Measurements from ENCODE around the gene SEZ6. TPM values are rescaled to one million over a fixed set of nuclear protein-coding genes. Genes with fewer than 3 reads are reported as not detected.
A peak's percentile ranks its signal among the peaks of the same experiment; 100 is the strongest.

SEZ6 gene, protein sequence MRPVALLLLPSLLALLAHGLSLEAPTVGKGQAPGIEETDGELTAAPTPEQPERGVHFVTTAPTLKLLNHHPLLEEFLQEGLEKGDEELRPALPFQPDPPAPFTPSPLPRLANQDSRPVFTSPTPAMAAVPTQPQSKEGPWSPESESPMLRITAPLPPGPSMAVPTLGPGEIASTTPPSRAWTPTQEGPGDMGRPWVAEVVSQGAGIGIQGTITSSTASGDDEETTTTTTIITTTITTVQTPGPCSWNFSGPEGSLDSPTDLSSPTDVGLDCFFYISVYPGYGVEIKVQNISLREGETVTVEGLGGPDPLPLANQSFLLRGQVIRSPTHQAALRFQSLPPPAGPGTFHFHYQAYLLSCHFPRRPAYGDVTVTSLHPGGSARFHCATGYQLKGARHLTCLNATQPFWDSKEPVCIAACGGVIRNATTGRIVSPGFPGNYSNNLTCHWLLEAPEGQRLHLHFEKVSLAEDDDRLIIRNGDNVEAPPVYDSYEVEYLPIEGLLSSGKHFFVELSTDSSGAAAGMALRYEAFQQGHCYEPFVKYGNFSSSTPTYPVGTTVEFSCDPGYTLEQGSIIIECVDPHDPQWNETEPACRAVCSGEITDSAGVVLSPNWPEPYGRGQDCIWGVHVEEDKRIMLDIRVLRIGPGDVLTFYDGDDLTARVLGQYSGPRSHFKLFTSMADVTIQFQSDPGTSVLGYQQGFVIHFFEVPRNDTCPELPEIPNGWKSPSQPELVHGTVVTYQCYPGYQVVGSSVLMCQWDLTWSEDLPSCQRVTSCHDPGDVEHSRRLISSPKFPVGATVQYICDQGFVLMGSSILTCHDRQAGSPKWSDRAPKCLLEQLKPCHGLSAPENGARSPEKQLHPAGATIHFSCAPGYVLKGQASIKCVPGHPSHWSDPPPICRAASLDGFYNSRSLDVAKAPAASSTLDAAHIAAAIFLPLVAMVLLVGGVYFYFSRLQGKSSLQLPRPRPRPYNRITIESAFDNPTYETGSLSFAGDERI
- 0.04 TPM for polyA plus RNA-seq (2013, experiment 1 of 2)
- polyA plus RNA-seq (2013, experiment 2 of 2), result 0.04 TPM

DNA sequence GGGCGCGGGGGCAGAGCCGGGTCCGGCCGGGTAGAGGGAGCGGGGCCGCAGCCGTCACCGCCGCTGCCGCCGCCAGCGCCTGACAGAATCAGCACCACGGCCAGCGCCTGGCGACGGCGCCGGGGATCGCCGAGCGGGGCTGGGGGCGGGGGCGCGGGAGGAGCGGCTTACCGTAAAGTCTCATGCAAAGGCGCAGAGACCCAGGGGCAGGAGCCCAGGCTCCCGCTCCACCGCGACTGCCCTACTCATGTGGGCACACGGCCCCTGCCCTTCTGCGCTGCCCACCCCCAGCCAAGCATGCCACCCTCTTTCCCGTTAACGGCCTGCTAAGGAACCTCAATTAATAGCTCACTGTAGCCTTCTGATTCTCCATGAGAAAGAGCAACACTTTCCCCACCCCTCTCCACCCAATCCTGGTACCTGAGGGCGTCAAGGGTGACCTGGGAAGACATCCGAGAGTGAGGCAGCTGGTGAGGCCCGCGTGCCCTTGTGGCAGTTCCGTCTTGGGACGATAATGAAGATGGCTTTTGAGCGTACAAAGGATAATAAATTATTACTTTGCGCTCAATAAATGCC lies at the start of gene SEZ6:
SEZ6 (minus strand) TSS at position 98 of the 576 bp plus-strand sequence. CDS start 164 bp downstream, outside the sequence.
- peak; percentile 84 for DNase-seq (ENCODE audit: low spot score)
- Histone ChIP-seq H2BK5ac (ENCODE audit: low read length) (no peak within 1 kb of the TSS), H3K18ac (ENCODE audit: low read length) (no peak within 1 kb of the TSS), H4K8ac (ENCODE audit: low read depth, low read length) (no peak within 1 kb of the TSS), H3K23ac (ENCODE audit: low read depth, low read length, poor library complexity) (no peak within 1 kb of the TSS), H3K27me3 (ENCODE audit: control insufficient read depth in 3 of 3, insufficient read depth in 3 of 3, low read depth in 1 of 3, low read length in 3 of 3) (peaks cover 10 to 56% (median 28%) of the 10 kb centered on the region in 3 experiments), H3K4ac (ENCODE audit: low read length) (no peak within 1 kb of the TSS), H2BK12ac (ENCODE audit: low read length) (no peak within 1 kb of the TSS), H2BK120ac (ENCODE audit: low read depth, low read length) (no peak within 1 kb of the TSS), H2AK5ac (ENCODE audit: low read depth, low read length) (no peak within 1 kb of the TSS), H3K9me3 (replicated peaks in 1 of 2; ENCODE audit: control insufficient read depth in 2 of 2, insufficient read depth in 1 of 2, low read depth in 1 of 2, low read length in 2 of 2) (no peaks in the 10 kb centered on the region), H3K36me3 (replicated peaks in 1 of 2; ENCODE audit: control insufficient read depth in 2 of 2, insufficient read depth in 2 of 2, low read length in 2 of 2) (no peaks in the 10 kb centered on the region), H3K4me1 (ENCODE audit: control insufficient read depth in 2 of 2, insufficient read depth in 1 of 2, low read depth in 1 of 2, low read length in 2 of 2) (peaks cover 5 to 13% of the 10 kb centered on the region in 2 donors), H3K27ac (replicated peaks; ENCODE audit: low read length) (no peak within 1 kb of the TSS), H3K4me2 (ENCODE audit: insufficient read depth, low read length, poor library complexity, severe bottlenecking) (peak within 1 kb of the TSS; percentile 50), H3K79me1 (ENCODE audit: low read depth, low read length) (no peaks in the 10 kb centered on the region), H3K4me3 (ENCODE audit: low read length in 2 of 2) (peak within 1 kb of the TSS in 1 of 2 donors; percentile 29), H2AFZ (ENCODE audit: low read length) (peak within 1 kb of the TSS; percentile 75), H3K9ac (ENCODE audit: low read depth, low read length, poor library complexity) (no peak within 1 kb of the TSS), H2BK15ac (ENCODE audit: low read length) (no peak within 1 kb of the TSS), H3K14ac (ENCODE audit: low read length) (no peak within 1 kb of the TSS), H4K91ac (ENCODE audit: low read depth, low read length, poor library complexity) (no peak within 1 kb of the TSS)
- no CpG with 5 or more reads among the region's 43 CpGs for WGBS, 2 donors (ENCODE audit: extremely low coverage in 2 of 2, insufficient read length in 2 of 2, insufficient replicate concordance in 1 of 2)

DNA sequence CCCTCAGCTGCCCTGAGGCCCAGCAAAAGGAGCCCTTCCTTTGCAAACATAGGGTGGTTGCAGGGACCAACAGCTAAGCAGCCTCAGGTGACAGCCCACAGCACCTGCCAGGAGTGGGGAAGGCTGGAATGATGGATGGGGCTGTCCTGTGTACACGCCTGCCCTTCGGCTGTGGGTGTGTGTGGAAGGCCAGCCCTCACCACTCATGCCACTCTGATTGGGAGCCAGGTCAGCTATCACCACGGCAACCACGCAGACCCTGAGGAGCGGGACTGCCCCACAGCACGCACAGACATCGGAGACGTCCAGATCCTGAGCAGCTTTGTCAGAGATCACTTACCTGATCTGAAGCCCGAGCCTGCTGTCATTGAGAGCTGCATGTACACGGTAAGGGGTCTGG lies 49.0 kb upstream of the SEZ6 start:
- H4K8ac ChIP-seq (ENCODE audit: low read depth, low read length), result no peak overlapping the region
- peak overlapping the region; percentile 1 for H2AK5ac ChIP-seq (ENCODE audit: low read depth, low read length)
- H3K4ac ChIP-seq (ENCODE audit: low read length), result no peak overlapping the region
- H4K91ac ChIP-seq (ENCODE audit: low read depth, low read length, poor library complexity), result no peak overlapping the region
- no peaks in the 10 kb centered on the region for H3K27me3 ChIP-seq (ENCODE audit: control insufficient read depth in 3 of 3, insufficient read depth in 3 of 3, low read depth in 1 of 3, low read length in 3 of 3)
- no peak overlapping the region for H3K9ac ChIP-seq (ENCODE audit: low read depth, low read length, poor library complexity)
- H3K4me2 ChIP-seq (ENCODE audit: insufficient read depth, low read length, poor library complexity, severe bottlenecking), result no peak overlapping the region
- peak overlapping the region; percentile 91 for H2BK12ac ChIP-seq (ENCODE audit: low read length)
- no peak overlapping the region for H3K23ac ChIP-seq (ENCODE audit: low read depth, low read length, poor library complexity)
- H3K14ac ChIP-seq (ENCODE audit: low read length), result peak overlapping the region; percentile 86
- H3K4me1 ChIP-seq (ENCODE audit: control insufficient read depth in 2 of 2, insufficient read depth in 1 of 2, low read depth in 1 of 2, low read length in 2 of 2), result peaks cover 12 to 23% of the 10 kb centered on the region in 2 donors
- no CpG with 5 or more reads among the region's 10 CpGs for WGBS, 2 donors (ENCODE audit: extremely low coverage in 2 of 2, insufficient read length in 2 of 2, insufficient replicate concordance in 1 of 2)
- peak overlapping the region; percentile 55 for H2AFZ ChIP-seq (ENCODE audit: low read length)
- H2BK15ac ChIP-seq (ENCODE audit: low read length), result peak overlapping the region; percentile 87
- peak overlapping the region; percentile 44 for H3K18ac ChIP-seq (ENCODE audit: low read length)
- no peaks in the 10 kb centered on the region for H3K79me1 ChIP-seq (ENCODE audit: low read depth, low read length)
- no peaks in the 10 kb centered on the region for H3K9me3 ChIP-seq (replicated peaks in 1 of 2; ENCODE audit: control insufficient read depth in 2 of 2, insufficient read depth in 1 of 2, low read depth in 1 of 2, low read length in 2 of 2)
- H2BK5ac ChIP-seq (ENCODE audit: low read length), result no peak overlapping the region
- H3K36me3 ChIP-seq (replicated peaks in 1 of 2; ENCODE audit: control insufficient read depth in 2 of 2, insufficient read depth in 2 of 2, low read length in 2 of 2), result no peaks in the 10 kb centered on the region
- no peak for DNase-seq (ENCODE audit: low spot score)
- no peak overlapping the region for H3K27ac ChIP-seq (replicated peaks; ENCODE audit: low read length)
- H2BK120ac ChIP-seq (ENCODE audit: low read depth, low read length), result no peak overlapping the region
- H3K4me3 ChIP-seq (ENCODE audit: low read length in 2 of 2), result no peak overlapping the region

DNA sequence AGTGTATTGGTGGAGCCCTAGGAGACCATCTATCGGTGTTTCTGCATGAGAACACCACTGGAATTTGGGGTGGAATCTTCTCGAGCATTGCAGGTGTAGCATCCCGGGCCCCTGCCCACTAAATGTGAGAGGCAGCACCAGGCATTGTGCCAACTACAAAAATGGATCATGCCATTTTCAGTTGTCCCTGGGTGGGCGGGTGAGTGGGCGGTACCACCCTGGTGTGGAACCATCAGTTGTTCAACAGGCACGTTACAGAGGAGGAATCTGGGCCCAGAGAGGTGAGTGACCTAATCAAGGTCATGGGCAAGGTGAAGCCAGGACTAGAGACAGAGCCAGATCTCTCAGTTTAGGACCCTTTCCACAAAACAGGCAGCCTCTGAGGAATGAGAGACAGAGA lies 45.9 kb upstream of the SEZ6 start:
- H2BK15ac ChIP-seq (ENCODE audit: low read length), result no peak overlapping the region
- H4K8ac ChIP-seq (ENCODE audit: low read depth, low read length), result no peak overlapping the region
- no peak overlapping the region for H2AFZ ChIP-seq (ENCODE audit: low read length)
- no peak overlapping the region for H3K14ac ChIP-seq (ENCODE audit: low read length)
- no peak for DNase-seq (ENCODE audit: low spot score)
- no peaks in the 10 kb centered on the region for H3K36me3 ChIP-seq (replicated peaks in 1 of 2; ENCODE audit: control insufficient read depth in 2 of 2, insufficient read depth in 2 of 2, low read length in 2 of 2)
- H3K79me1 ChIP-seq (ENCODE audit: low read depth, low read length), result no peaks in the 10 kb centered on the region
- no peak overlapping the region for H2BK12ac ChIP-seq (ENCODE audit: low read length)
- no CpG with 5 or more reads among the region's 6 CpGs for WGBS, 2 donors (ENCODE audit: extremely low coverage in 2 of 2, insufficient read length in 2 of 2, insufficient replicate concordance in 1 of 2)
- no peak overlapping the region for H2BK120ac ChIP-seq (ENCODE audit: low read depth, low read length)
- H2AK5ac ChIP-seq (ENCODE audit: low read depth, low read length), result no peak overlapping the region
- H4K91ac ChIP-seq (ENCODE audit: low read depth, low read length, poor library complexity), result no peak overlapping the region
- H3K27ac ChIP-seq (replicated peaks; ENCODE audit: low read length), result no peak overlapping the region
- no peak overlapping the region for H3K9ac ChIP-seq (ENCODE audit: low read depth, low read length, poor library complexity)
- no peak overlapping the region for H3K23ac ChIP-seq (ENCODE audit: low read depth, low read length, poor library complexity)
- H3K18ac ChIP-seq (ENCODE audit: low read length), result no peak overlapping the region
- H2BK5ac ChIP-seq (ENCODE audit: low read length), result no peak overlapping the region
- peaks cover 23 to 50% of the 10 kb centered on the region in 2 donors for H3K4me1 ChIP-seq (ENCODE audit: control insufficient read depth in 2 of 2, insufficient read depth in 1 of 2, low read depth in 1 of 2, low read length in 2 of 2)
- H3K27me3 ChIP-seq (ENCODE audit: control insufficient read depth in 3 of 3, insufficient read depth in 3 of 3, low read depth in 1 of 3, low read length in 3 of 3), result no peaks in the 10 kb centered on the region
- no peak overlapping the region for H3K4me2 ChIP-seq (ENCODE audit: insufficient read depth, low read length, poor library complexity, severe bottlenecking)
- no peak overlapping the region for H3K4ac ChIP-seq (ENCODE audit: low read length)
- H3K9me3 ChIP-seq (replicated peaks in 1 of 2; ENCODE audit: control insufficient read depth in 2 of 2, insufficient read depth in 1 of 2, low read depth in 1 of 2, low read length in 2 of 2), result no peaks in the 10 kb centered on the region
- no peak overlapping the region for H3K4me3 ChIP-seq (ENCODE audit: low read length in 2 of 2)

Measured in neuronal stem cell (in vitro differentiated cells).